HEK293 (cell line): ENCODE data around the gene ZAR1.

Experiments
- CTCF ChIP-seq: fragments of 450-650 bp; formaldehyde crosslinking; IDR thresholded peaks from 2 replicates; pipeline ENCODE4 v1.5.1; 2016; ENCODE audit warnings: missing biosample characterization, missing genetic modification characterization
- YY1 ChIP-seq: fragments of 450-650 bp; formaldehyde crosslinking; IDR thresholded peaks from 2 replicates; pipeline ENCODE4 v1.5.1; 2018; ENCODE audit warnings: missing biosample characterization, missing genetic modification characterization
- ZBTB20 ChIP-seq: fragments of 450-650 bp; formaldehyde crosslinking; IDR thresholded peaks from 2 replicates; pipeline ENCODE4 v1.5.1; 2016; ENCODE audit warnings: missing biosample characterization, missing genetic modification characterization
- ZBTB7A ChIP-seq: fragments of 450-650 bp; formaldehyde crosslinking; IDR thresholded peaks from 2 replicates; pipeline ENCODE4 v1.5.1; 2016; ENCODE audit warnings: low read depth, missing biosample characterization, missing genetic modification characterization
- ZNF214 ChIP-seq: fragments of 450-650 bp; formaldehyde crosslinking; IDR thresholded peaks from 2 replicates; pipeline ENCODE4 v1.5.1; 2017; ENCODE audit warnings: missing biosample characterization, mild to moderate bottlenecking, missing genetic modification characterization, borderline replicate concordance
- ZNF404 ChIP-seq: fragments of 450-650 bp; formaldehyde crosslinking; IDR thresholded peaks from 2 replicates; pipeline ENCODE4 v1.5.1; 2017; ENCODE audit warnings: missing biosample characterization, missing genetic modification characterization
- ZNF510 ChIP-seq: fragments of 450-650 bp; formaldehyde crosslinking; IDR thresholded peaks from 2 replicates; pipeline ENCODE4 v1.5.1; 2018; ENCODE audit warnings: mild to moderate bottlenecking, missing genetic modification characterization, missing biosample characterization; ENCODE audit not compliant: insufficient replicate concordance
- ZNF561 ChIP-seq: fragments of 450-650 bp; IDR thresholded peaks from 2 replicates; pipeline ENCODE4 v1.5.1; 2018; ENCODE audit warnings: missing biosample characterization, missing genetic modification characterization, borderline replicate concordance
- ZNF596 ChIP-seq: fragments of 450-650 bp; IDR thresholded peaks from 2 replicates; pipeline ENCODE4 v1.5.0; 2018; ENCODE audit warnings: missing biosample characterization, mild to moderate bottlenecking, missing genetic modification characterization, moderate library complexity
- ZNF664 ChIP-seq: fragments of 450-650 bp; formaldehyde crosslinking; IDR thresholded peaks from 2 replicates; pipeline ENCODE4 v1.5.1; 2016; ENCODE audit warnings: missing biosample characterization, missing genetic modification characterization
- ZNF843 ChIP-seq: fragments of 450-650 bp; formaldehyde crosslinking; IDR thresholded peaks from 2 replicates; pipeline ENCODE4 v1.5.1; 2016; ENCODE audit warnings: missing biosample characterization, missing genetic modification characterization
- TF ChIP-seq, protein P1 (sequence below): fragments of 450-650 bp; formaldehyde crosslinking; IDR thresholded peaks from 2 replicates; pipeline ENCODE4 v1.5.1; 2016; ENCODE audit warnings: missing biosample characterization, missing genetic modification characterization
- TF ChIP-seq, protein P2 (sequence below): fragments of 450-650 bp; IDR thresholded peaks from 2 replicates; pipeline ENCODE4 v1.5.1; 2018; ENCODE audit warnings: missing biosample characterization, missing genetic modification characterization
- TF ChIP-seq, protein P3 (sequence below): fragments of 450-650 bp; formaldehyde crosslinking; IDR thresholded peaks from 2 replicates; pipeline ENCODE4 v1.5.1; 2016; ENCODE audit warnings: missing biosample characterization, missing genetic modification characterization

DNA sequence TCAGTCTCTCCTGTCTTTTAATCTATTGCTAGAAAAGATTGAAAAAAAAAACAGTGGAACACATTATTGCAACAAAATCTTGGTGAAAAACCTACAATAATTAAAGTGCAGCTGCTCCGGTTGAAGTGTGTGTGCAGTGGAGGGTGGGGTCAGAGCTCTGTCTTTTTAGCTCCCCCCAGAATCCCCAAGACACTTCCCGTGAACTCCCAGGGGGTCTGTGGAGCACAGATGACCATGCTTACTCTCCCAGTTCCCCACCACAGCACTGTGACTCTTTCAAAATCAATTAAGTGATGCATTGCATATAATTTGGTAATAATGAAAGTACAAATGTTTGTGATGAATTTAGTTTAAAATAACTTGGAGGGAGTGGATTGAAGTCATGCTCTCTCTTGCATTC is 22.6 kb upstream of the ZAR1 start:
- TF ChIP-seq CTCF (tag by site-specific recombination) (no peak), ZNF596 (tag by site-specific recombination) (no peak), ZNF843 (tag by site-specific recombination) (no peak), ZBTB7A (tag by site-specific recombination) (no peak), ZNF510 (tag by site-specific recombination) (no peak), ZNF664 (tag by site-specific recombination) (no peak), ZBTB20 (tag by site-specific recombination) (no peak), ZNF561 (tag by site-specific recombination) (no peak), YY1 (tag by site-specific recombination) (no peak), ZNF404 (tag by site-specific recombination) (no peak), ZNF214 (no peak)
- TF ChIP-seq, protein P1, sequence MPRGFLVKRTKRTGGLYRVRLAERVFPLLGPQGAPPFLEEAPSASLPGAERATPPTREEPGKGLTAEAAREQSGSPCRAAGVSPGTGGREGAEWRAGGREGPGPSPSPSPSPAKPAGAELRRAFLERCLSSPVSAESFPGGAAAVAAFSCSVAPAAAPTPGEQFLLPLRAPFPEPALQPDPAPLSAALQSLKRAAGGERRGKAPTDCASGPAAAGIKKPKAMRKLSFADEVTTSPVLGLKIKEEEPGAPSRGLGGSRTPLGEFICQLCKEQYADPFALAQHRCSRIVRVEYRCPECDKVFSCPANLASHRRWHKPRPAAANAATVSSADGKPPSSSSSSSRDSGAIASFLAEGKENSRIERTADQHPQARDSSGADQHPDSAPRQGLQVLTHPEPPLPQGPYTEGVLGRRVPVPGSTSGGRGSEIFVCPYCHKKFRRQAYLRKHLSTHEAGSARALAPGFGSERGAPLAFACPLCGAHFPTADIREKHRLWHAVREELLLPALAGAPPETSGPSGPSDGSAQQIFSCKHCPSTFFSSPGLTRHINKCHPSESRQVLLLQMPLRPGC (tag by site-specific recombination), result no peak
- TF ChIP-seq, protein P2, sequence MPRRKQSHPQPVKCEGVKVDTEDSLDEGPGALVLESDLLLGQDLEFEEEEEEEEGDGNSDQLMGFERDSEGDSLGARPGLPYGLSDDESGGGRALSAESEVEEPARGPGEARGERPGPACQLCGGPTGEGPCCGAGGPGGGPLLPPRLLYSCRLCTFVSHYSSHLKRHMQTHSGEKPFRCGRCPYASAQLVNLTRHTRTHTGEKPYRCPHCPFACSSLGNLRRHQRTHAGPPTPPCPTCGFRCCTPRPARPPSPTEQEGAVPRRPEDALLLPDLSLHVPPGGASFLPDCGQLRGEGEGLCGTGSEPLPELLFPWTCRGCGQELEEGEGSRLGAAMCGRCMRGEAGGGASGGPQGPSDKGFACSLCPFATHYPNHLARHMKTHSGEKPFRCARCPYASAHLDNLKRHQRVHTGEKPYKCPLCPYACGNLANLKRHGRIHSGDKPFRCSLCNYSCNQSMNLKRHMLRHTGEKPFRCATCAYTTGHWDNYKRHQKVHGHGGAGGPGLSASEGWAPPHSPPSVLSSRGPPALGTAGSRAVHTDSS (tag by site-specific recombination), result no peak
- TF ChIP-seq, protein P3, sequence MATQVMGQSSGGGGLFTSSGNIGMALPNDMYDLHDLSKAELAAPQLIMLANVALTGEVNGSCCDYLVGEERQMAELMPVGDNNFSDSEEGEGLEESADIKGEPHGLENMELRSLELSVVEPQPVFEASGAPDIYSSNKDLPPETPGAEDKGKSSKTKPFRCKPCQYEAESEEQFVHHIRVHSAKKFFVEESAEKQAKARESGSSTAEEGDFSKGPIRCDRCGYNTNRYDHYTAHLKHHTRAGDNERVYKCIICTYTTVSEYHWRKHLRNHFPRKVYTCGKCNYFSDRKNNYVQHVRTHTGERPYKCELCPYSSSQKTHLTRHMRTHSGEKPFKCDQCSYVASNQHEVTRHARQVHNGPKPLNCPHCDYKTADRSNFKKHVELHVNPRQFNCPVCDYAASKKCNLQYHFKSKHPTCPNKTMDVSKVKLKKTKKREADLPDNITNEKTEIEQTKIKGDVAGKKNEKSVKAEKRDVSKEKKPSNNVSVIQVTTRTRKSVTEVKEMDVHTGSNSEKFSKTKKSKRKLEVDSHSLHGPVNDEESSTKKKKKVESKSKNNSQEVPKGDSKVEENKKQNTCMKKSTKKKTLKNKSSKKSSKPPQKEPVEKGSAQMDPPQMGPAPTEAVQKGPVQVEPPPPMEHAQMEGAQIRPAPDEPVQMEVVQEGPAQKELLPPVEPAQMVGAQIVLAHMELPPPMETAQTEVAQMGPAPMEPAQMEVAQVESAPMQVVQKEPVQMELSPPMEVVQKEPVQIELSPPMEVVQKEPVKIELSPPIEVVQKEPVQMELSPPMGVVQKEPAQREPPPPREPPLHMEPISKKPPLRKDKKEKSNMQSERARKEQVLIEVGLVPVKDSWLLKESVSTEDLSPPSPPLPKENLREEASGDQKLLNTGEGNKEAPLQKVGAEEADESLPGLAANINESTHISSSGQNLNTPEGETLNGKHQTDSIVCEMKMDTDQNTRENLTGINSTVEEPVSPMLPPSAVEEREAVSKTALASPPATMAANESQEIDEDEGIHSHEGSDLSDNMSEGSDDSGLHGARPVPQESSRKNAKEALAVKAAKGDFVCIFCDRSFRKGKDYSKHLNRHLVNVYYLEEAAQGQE, result no peak
